SK-N-MC (cell line): ENCODE data around the gene CDC42EP3.

Experiments used
- EZH2 ChIP-seq: fragments of 200-600 bp; sonication (generic); IDR thresholded peaks from one replicate; pipeline ENCODE4 v1.6.1; 2017; ENCODE audit warnings: antibody characterized with exemption
- FOXP2 ChIP-seq: optimal IDR thresholded peaks from 2 replicates; pipeline ENCODE3; 2011; ENCODE audit warnings: mild to moderate bottlenecking, moderate library complexity; ENCODE audit not compliant: insufficient read depth; ENCODE audit errors: extremely low read length, control extremely low read depth
- POLR2AphosphoS5 ChIP-seq: IDR thresholded peaks from 2 replicates; pipeline ENCODE4 v1.6.1; 2012; ENCODE audit warnings: mild to moderate bottlenecking, low read depth, low read length, borderline replicate concordance

- TF ChIP-seq POLR2AphosphoS5 (no peak), EZH2 (no peak), FOXP2 (no peak)
Measured at GRCh38 chr2:37667704-37668103, 3.7 kb downstream of the CDC42EP3 start.
